Activated B cell treated with CpG ODN at 0.5 μM for 24 hours (primary cell): Measurements from ENCODE around the gene GATAD2B. TPM values are rescaled to one million over a fixed set of nuclear protein-coding genes. Genes with fewer than 3 reads are reported as not detected.

Experiments used
- ATAC-seq: fragments of 200-7000 bp; cut with Tn5 transposase; one replicate; pipeline ENCODE4 v1.10.0; 2021; ENCODE audit warnings: low read depth, mild to moderate bottlenecking, moderate library complexity
- CTCF ChIA-PET: fragments of 350-600 bp; sonication (Branson Sonifier 250); formaldehyde crosslinking; loops from one replicate; lab custom pipeline; 2021; ENCODE audit warnings: antibody characterized with exemption; lab: Charles Lee
- POLR2A ChIA-PET: fragments of 350-600 bp; sonication (Branson Sonifier 250); formaldehyde crosslinking; loops from one replicate; lab custom pipeline; 2021; ENCODE audit warnings: antibody characterized with exemption; lab: Charles Lee
- DNase-seq: peaks from one replicate; pipeline ENCODE4 v3.0.0; 2022
- H3K27ac Mint-ChIP-seq: one replicate; pipeline ENCODE4 v1.8.0; 2020; ENCODE audit warnings: mixed read lengths
- H3K27me3 Mint-ChIP-seq: one replicate; pipeline ENCODE4 v1.8.0; 2021; ENCODE audit warnings: mixed read lengths
- H3K36me3 Mint-ChIP-seq: one replicate; pipeline ENCODE4 v1.8.0; 2021; ENCODE audit warnings: low read depth, mixed read lengths
- H3K4me1 Mint-ChIP-seq: one replicate; pipeline ENCODE4 v1.8.0; 2021; ENCODE audit warnings: mixed read lengths
- H3K4me3 Mint-ChIP-seq: one replicate; pipeline ENCODE4 v1.8.0; 2020; ENCODE audit warnings: mild to moderate bottlenecking, mixed read lengths
- H3K9me3 Mint-ChIP-seq: one replicate; pipeline ENCODE4 v1.8.0; 2020; ENCODE audit warnings: mixed read lengths
- intact Hi-C: fragments of 100-400 bp; cut with micrococcal nuclease; formaldehyde crosslinking; loops from one replicate; pipeline ENCODE4 v1.15.1; 2024
- total RNA-seq: library from RNA; stranded (reverse); gene quantifications from 2 replicates; pipeline ENCODE4 v1.2.3, GENCODE V29; 2022
- TF ChIP-seq, protein P1 (sequence below): fragments of 200-600 bp; IDR thresholded peaks from one replicate; pipeline ENCODE4 v1.8.0; 2022; ENCODE audit warnings: antibody characterized with exemption, mild to moderate bottlenecking

Gene GATAD2B
- total RNA-seq, 1 donor from 2014 or later: 86.3 TPM

DNA sequence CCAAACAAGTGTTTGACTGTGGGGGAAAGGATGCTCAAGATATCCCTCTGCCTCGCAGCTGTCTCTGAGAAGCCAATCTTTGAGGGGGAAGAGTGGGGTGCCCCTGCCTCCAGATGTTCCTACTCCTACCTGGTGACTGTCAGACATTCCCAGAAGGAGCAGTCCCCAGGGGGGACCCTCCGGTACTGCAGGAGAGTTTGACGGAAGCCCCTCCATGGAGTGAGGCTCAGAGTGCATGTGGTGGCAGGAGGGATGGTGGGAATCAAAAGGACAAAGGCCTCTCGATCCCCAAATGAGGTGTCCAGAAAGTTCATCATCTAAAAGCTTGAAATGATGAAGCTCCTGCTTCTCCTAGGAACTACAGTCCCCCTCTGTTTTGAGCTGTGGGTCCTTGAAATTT, 142.2 kb downstream of the GATAD2B start:
- intact Hi-C loops: no loop called here
- Mint-ChIP-seq H3K36me3 (no peaks in the 10 kb centered on the region), H3K4me1 (peaks cover 22% of the 10 kb centered on the region), H3K27me3 (no peaks in the 10 kb centered on the region), H3K4me3 (no peak overlapping the region), H3K9me3 (no peaks in the 10 kb centered on the region), H3K27ac (no peak overlapping the region)
- TF ChIP-seq, protein P1, sequence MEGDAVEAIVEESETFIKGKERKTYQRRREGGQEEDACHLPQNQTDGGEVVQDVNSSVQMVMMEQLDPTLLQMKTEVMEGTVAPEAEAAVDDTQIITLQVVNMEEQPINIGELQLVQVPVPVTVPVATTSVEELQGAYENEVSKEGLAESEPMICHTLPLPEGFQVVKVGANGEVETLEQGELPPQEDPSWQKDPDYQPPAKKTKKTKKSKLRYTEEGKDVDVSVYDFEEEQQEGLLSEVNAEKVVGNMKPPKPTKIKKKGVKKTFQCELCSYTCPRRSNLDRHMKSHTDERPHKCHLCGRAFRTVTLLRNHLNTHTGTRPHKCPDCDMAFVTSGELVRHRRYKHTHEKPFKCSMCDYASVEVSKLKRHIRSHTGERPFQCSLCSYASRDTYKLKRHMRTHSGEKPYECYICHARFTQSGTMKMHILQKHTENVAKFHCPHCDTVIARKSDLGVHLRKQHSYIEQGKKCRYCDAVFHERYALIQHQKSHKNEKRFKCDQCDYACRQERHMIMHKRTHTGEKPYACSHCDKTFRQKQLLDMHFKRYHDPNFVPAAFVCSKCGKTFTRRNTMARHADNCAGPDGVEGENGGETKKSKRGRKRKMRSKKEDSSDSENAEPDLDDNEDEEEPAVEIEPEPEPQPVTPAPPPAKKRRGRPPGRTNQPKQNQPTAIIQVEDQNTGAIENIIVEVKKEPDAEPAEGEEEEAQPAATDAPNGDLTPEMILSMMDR: no peak
- POLR2A ChIA-PET: interaction anchor here (0.5 to 1.2 kb wide), 2 partner anchors 11 to 35 kb away, joined by 4 to 10 read pairs; no protein-coding TSS in a partner anchor
- DNase-seq: no peak
- no peak for ATAC-seq
- CTCF ChIA-PET: interaction anchor here (1.3 kb wide), 1 partner anchor 32 kb away, joined by 3 read pairs; no protein-coding TSS in a partner anchor

DNA sequence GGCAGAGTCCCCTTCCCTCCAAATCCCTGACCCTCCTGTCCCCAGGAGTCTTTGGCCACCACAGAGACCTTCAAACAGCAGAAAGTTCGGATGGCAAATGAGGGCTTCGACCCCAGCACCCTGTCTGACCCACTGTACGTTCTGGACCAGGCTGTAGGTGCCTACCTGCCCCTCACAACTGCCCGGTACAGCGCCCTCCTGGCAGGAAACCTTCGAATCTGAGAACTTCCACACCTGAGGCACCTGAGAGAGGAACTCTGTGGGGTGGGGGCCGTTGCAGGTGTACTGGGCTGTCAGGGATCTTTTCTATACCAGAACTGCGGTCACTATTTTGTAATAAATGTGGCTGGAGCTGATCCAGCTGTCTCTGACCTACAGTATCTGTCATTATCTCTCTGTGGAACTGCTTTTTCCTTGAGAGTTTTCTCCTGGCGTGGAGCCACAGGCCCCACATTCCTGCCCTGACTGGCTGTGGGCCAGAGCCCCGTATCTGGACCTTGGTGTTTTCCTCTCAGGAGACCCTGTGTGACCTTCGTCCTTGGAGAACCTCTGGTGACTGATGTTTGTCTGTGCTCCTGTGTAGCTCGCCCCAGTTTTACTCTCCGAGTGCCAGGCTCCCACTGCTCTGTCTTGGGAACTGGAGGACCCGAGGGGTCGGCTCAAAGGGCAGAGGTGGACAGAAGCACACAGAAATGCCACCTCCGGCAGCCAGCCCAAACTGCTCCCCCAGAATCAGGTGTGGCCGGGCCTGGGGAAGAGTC, 142.8 kb downstream of the GATAD2B start:
- POLR2A ChIA-PET: interaction anchor here (0.5 kb wide), 1 partner anchor 36 kb away, joined by 4 read pairs; no protein-coding TSS in a partner anchor
- intact Hi-C loops: loop anchor here (10.0 kb wide), 1 partner anchor 265 kb away; no protein-coding TSS in a partner anchor
- Mint-ChIP-seq H3K27ac (no peak overlapping the region), H3K36me3 (no peaks in the 10 kb centered on the region), H3K4me3 (no peak overlapping the region), H3K9me3 (no peaks in the 10 kb centered on the region), H3K4me1 (peaks cover 19% of the 10 kb centered on the region), H3K27me3 (no peaks in the 10 kb centered on the region)
- no peak for ATAC-seq
- TF ChIP-seq, protein P1: no peak
- no peak for DNase-seq
- CTCF ChIA-PET: interaction anchor here (1.3 kb wide), 1 partner anchor 31 kb away, joined by 3 read pairs; no protein-coding TSS in a partner anchor

DNA sequence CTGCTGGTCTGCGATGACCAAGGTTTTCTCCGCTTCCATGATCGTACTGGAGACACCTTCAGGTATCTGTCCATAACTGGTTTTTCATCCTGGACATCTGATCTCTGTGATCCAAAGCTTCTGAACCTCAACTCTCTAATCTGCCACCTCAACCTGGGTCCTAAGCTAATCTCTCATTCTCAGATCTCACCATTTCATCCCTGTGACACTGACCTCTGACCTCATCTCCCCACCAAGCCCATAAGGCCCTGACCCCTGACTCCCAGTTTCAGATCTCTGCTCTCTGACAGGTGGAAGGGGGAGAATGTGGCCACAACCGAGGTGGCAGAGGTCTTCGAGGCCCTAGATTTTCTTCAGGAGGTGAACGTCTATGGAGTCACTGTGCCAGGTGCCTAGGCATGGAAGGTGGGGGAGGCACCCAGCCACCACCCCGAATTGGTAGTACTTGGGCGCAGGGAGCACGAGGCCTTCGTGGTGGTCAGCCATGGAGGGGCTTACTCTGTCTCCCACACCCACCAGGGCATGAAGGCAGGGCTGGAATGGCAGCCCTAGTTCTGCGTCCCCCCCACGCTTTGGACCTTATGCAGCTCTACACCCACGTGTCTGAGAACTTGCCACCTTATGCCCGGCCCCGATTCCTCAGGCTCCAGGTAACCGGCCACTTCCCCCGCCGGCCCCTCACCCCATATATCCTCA, 143.8 kb downstream of the GATAD2B start:
- no peak overlapping the region for H3K4me3 Mint-ChIP-seq
- H3K27me3 Mint-ChIP-seq: no peaks in the 10 kb centered on the region
- no peak for DNase-seq
- H3K4me1 Mint-ChIP-seq: peaks cover 23% of the 10 kb centered on the region
- no peak overlapping the region for H3K27ac Mint-ChIP-seq
- H3K9me3 Mint-ChIP-seq: no peaks in the 10 kb centered on the region
- ChIA-PET CTCF (no interaction called here), POLR2A (no interaction called here)
- ATAC-seq: no peak
- TF ChIP-seq, protein P1: no peak
- peaks cover 3% of the 10 kb centered on the region for H3K36me3 Mint-ChIP-seq
- intact Hi-C loops: loop anchor here (10.0 kb wide), 1 partner anchor 264 kb away; no protein-coding TSS in a partner anchor

DNA sequence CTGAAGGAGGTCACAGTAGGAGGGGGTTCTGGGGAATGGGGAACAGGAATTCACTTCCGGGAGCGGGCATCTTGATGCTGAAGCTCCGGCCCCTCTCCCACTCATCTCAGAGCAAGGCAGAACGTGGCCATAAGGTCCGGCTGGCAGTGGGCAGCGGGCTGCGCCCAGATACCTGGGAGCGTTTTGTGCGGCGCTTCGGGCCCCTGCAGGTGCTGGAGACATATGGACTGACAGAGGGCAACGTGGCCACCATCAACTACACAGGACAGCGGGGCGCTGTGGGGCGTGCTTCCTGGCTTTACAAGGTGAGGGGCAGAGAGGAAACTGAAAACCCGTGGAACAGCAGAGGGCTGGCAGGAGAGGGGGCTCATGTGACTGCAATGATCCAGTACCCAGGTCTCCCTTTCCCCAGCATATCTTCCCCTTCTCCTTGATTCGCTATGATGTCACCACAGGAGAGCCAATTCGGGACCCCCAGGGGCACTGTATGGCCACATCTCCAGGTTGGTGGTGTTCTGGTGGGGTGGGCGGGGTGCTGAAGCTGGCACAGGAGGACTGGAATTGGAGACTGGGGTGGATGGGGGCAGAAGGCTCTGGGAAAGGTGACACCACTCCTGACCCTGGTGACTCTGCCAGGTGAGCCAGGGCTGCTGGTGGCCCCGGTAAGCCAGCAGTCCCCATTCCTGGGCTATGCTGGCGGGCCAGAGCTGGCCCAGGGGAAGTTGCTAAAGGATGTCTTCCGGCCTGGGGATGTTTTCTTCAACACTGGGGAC, 144.5 kb downstream of the GATAD2B start:
- Mint-ChIP-seq H3K4me1 (peaks cover 27% of the 10 kb centered on the region), H3K9me3 (no peaks in the 10 kb centered on the region), H3K27ac (no peak overlapping the region), H3K27me3 (no peaks in the 10 kb centered on the region), H3K4me3 (no peak overlapping the region), H3K36me3 (peaks cover 8% of the 10 kb centered on the region)
- TF ChIP-seq, protein P1: no peak
- intact Hi-C loops: loop anchor here (10.0 kb wide), 1 partner anchor 263 kb away; no protein-coding TSS in a partner anchor
- ChIA-PET POLR2A (no interaction called here), CTCF (no interaction called here)
- DNase-seq (no peak), ATAC-seq (no peak)
